Measurements from ENCODE around the gene GTF2F2.
"Not testable (repeated sequence)": the region's sequence is repeated elsewhere in the genome, so short reads cannot be mapped to it uniquely, and the experiment has no call there.

The GTF2F2 gene

DNA sequence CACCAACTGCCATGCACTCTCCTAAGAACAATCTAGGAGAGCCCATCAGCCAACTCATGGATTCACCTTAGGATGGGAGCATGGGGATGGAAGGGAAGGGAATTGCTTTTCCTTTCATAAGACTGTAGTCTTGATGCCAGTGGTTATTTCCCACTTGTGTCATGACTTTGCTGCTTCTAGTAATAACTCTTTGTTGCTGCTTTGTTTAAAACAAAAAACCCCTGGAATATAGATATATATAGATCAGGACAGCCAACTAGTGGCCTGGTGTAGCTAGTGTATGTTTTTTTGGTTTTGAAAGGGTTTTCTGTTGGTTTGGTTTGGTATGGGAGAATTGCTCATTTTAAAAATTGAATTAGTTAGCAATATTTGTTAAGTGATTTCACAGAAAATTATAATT lies 119.8 kb downstream of the GTF2F2 start:
- TF ChIP-seq, protein P1, sequence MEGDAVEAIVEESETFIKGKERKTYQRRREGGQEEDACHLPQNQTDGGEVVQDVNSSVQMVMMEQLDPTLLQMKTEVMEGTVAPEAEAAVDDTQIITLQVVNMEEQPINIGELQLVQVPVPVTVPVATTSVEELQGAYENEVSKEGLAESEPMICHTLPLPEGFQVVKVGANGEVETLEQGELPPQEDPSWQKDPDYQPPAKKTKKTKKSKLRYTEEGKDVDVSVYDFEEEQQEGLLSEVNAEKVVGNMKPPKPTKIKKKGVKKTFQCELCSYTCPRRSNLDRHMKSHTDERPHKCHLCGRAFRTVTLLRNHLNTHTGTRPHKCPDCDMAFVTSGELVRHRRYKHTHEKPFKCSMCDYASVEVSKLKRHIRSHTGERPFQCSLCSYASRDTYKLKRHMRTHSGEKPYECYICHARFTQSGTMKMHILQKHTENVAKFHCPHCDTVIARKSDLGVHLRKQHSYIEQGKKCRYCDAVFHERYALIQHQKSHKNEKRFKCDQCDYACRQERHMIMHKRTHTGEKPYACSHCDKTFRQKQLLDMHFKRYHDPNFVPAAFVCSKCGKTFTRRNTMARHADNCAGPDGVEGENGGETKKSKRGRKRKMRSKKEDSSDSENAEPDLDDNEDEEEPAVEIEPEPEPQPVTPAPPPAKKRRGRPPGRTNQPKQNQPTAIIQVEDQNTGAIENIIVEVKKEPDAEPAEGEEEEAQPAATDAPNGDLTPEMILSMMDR (IDR thresholded peaks at IDR 0.05; ENCODE audit: low read depth, low read length), result no peak

DNA sequence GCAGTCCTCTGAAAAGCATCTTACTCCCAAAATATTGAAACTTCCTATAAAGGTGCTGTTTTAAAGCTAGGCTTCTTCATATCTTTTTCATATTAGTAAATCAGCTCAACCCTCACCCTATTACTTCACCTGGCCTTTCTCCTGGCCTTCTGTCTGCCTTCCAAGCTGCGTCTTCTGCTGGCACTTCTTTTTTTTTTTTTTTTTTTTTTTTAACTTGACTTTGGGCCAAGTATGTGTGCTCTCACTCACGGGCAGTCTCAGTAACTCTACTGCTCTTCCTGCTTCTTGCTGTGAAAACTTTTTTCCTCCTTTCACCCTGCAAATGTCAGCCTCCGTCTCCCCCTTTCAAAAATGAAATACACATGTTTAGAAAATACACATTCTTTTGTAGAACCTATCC lies 121.8 kb downstream of the GTF2F2 start:
- H3K4me3 ChIP-seq (ENCODE audit: low read depth, low read length), result no peak overlapping the region
- no peaks in the 10 kb centered on the region for H3K9me3 ChIP-seq
- no peaks in the 10 kb centered on the region for H3K36me3 ChIP-seq
- H3K4me1 ChIP-seq, result no peaks in the 10 kb centered on the region
- peak; percentile 14 for DNase-seq
- no peaks in the 10 kb centered on the region for H3K27me3 ChIP-seq
- TF ChIP-seq, protein P1 (IDR thresholded peaks at IDR 0.05; ENCODE audit: low read depth, low read length), result no peak

More for the DNA sequence above, 119.8 kb downstream of the GTF2F2 start:
- Histone ChIP-seq H3K4me3 (ENCODE audit: low read depth, low read length) (no peak overlapping the region), H3K36me3 (no peaks in the 10 kb centered on the region), H3K9me3 (no peaks in the 10 kb centered on the region), H3K27me3 (no peaks in the 10 kb centered on the region), H3K4me1 (no peaks in the 10 kb centered on the region; the same call in 1 of the 2 replicates)
- no peak for DNase-seq

DNA sequence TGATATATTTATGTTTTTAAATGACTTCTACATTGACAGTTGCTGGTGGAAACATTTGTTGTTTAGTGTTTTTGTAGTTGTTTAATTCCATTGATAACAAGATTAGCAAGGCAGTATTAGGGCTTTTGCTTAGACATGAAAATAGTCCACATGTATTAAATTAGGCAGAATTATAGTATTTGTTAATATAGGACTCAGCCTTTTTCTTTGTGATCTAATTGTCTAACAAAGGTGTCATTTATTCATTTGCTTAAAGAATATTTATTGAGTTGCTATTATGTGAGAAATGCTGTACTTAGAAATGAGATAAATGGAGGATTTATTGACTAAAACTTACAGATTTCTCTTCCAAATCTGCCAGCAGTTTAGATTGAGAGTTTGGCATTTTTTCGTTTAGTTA lies 122.2 kb downstream of the GTF2F2 start:
- DNase-seq, result no peak
- Histone ChIP-seq H3K4me3 (ENCODE audit: low read depth, low read length) (no peak overlapping the region), H3K36me3 (no peaks in the 10 kb centered on the region)

DNA sequence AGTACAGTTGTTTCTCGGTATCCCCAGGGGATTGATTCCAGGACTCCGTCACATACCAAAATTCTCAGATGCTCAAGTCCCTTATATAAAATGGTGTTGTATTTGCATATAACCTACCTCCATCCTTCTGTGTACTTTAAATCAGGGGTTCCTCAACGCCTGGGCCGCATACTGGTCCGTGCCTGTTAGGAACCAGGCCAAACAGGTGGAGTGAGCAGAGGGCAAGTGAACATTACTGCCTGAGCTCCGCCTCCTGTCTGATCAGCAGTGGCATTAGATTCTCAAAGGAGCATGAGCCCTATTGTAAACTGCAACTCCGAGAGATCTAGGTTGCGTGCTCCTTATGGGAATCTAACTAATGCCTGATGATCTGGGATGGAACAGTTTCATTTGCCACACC lies 122.8 kb downstream of the GTF2F2 start:
- TF ChIP-seq, protein P1 (IDR thresholded peaks at IDR 0.05; ENCODE audit: low read depth, low read length), result no peak
- H3K9me3 ChIP-seq, result no peaks in the 10 kb centered on the region
- no peaks in the 10 kb centered on the region for H3K36me3 ChIP-seq
- no peaks in the 10 kb centered on the region for H3K4me1 ChIP-seq
- H3K27me3 ChIP-seq, result no peaks in the 10 kb centered on the region
- no peak overlapping the region for H3K4me3 ChIP-seq (ENCODE audit: low read depth, low read length)
- no peak for DNase-seq

More for the DNA sequence above, 122.2 kb downstream of the GTF2F2 start:
- Histone ChIP-seq H3K9me3 (no peaks in the 10 kb centered on the region), H3K27me3 (no peaks in the 10 kb centered on the region), H3K4me1 (no peaks in the 10 kb centered on the region)
- TF ChIP-seq, protein P1 (IDR thresholded peaks at IDR 0.05; ENCODE audit: low read depth, low read length), result no peak

DNA sequence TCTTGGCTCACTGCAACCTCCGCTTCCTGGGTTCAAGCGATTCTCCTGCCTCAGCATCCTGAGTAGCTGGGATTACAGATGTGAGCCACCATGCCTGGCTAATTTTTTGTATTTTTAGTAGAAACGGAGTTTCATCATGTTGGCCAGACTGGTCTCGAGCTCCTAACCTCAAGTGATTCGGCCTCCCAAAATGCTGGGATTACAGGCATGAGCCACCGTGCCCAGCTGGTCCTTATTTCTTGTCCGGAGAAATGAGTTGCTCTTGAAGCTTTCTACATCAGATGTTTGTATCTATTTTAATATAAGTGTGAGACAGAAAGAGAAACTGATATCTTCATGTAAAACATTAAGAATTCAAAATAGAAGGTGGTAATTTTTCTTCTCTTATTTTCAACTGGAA lies 124.4 kb downstream of the GTF2F2 start:
- not testable (repeated sequence) for H3K27me3 ChIP-seq; H3K4me1 ChIP-seq; H3K4me3 ChIP-seq (ENCODE audit: low read depth, low read length); DNase-seq; H3K36me3 ChIP-seq; H3K9me3 ChIP-seq

DNA sequence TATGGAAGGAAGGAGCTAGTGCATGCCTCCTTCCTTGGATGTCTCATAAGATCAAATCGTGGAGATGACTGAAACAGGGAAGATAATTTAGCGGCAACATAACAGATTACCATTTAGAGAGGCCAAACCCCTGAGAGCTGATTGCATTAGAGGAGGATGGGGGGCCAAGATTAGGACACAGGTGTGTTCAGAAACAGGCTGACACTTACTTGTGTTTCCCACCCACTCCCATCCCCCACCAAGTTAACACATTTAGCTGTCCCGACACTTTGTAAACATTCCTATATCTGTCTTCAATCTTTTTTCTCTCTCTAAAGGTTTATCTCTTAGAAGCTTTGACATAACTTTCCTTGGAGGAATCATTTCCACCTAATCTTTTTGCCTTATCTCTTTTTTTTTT lies 129.4 kb downstream of the GTF2F2 start:
- Histone ChIP-seq H3K36me3 (peaks cover 9% of the 10 kb centered on the region; the same call in 1 of the 2 replicates), H3K4me3 (ENCODE audit: low read depth, low read length) (no peak overlapping the region), H3K4me1 (no peaks in the 10 kb centered on the region), H3K9me3 (no peaks in the 10 kb centered on the region), H3K27me3 (no peaks in the 10 kb centered on the region)
- TF ChIP-seq, protein P1 (IDR thresholded peaks at IDR 0.05; ENCODE audit: low read depth, low read length), result no peak
- no peak for DNase-seq

DNA sequence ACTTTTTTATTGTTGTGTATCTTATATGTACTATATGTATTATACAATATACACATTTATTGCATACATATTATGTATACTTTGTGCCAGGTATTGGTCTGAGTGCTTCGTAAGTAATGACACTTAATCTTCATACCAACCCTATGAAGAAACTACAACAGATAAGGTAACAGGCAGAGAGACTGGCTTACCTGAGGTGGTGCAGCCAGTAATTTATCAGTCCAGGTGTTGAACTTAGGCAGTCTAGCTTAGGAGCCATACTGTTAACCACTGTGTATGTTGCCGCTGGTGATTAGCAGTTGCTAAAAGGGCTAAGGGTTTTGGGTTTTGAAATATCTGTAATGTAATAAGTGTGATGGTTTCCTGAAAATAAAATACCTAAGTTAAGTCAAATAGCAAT lies 134.1 kb downstream of the GTF2F2 start:
- no peaks in the 10 kb centered on the region for H3K9me3 ChIP-seq
- no peak overlapping the region for H3K4me3 ChIP-seq (ENCODE audit: low read depth, low read length)
- no peaks in the 10 kb centered on the region for H3K27me3 ChIP-seq
- TF ChIP-seq, protein P1 (IDR thresholded peaks at IDR 0.05; ENCODE audit: low read depth, low read length), result no peak
- H3K36me3 ChIP-seq, result peaks cover 9% of the 10 kb centered on the region; the same call in 1 of the 2 replicates
- no peak for DNase-seq
- no peaks in the 10 kb centered on the region for H3K4me1 ChIP-seq

Measured in BE2C (cell line).